ENCODE data around the gene LRRC58.
"Not testable (repeated sequence)": the region's sequence is repeated elsewhere in the genome, so short reads cannot be mapped to it uniquely, and the experiment has no call there.

LRRC58 gene

GRCh38 chr3:120348991-120349854 is at the start of gene LRRC58:
LRRC58 (minus strand) TSS chr3:120349354; CDS start chr3:120349243, 111 bp downstream.
- DNase-seq, result peak; percentile 87

GRCh38 chr3:120396469-120396868 is 47.3 kb upstream of the LRRC58 start:
- DNase-seq, result no peak

- no peak for DNase-seq
Measured at GRCh38 chr3:120394347-120394746, 45.2 kb upstream of the LRRC58 start.

- no peak for DNase-seq
Measured at GRCh38 chr3:120393761-120394160, 44.6 kb upstream of the LRRC58 start.

GRCh38 chr3:120393243-120393642 is 44.1 kb upstream of the LRRC58 start:
- no peak for DNase-seq

- DNase-seq, result no peak
Measured at GRCh38 chr3:120382941-120383447, 33.8 kb upstream of the LRRC58 start.

- DNase-seq, result no peak
Measured at GRCh38 chr3:120381503-120381902, 32.3 kb upstream of the LRRC58 start.

- not testable (repeated sequence) for DNase-seq
Measured at GRCh38 chr3:120377948-120378347, 28.8 kb upstream of the LRRC58 start.

- DNase-seq, result no peak
Measured at GRCh38 chr3:120370463-120370862, 21.3 kb upstream of the LRRC58 start.

- no peak for DNase-seq
Measured at GRCh38 chr3:120369037-120369467, 19.9 kb upstream of the LRRC58 start.

- DNase-seq, result no peak
Measured at GRCh38 chr3:120368172-120368571, 19.0 kb upstream of the LRRC58 start.

GRCh38 chr3:120364821-120365220 is 15.7 kb upstream of the LRRC58 start:
- no peak for DNase-seq

GRCh38 chr3:120364101-120364500 is 14.9 kb upstream of the LRRC58 start:
- DNase-seq, result no peak

GRCh38 chr3:120357807-120358206 is 8.7 kb upstream of the LRRC58 start:
- DNase-seq, result no peak

GRCh38 chr3:120355486-120355885 is 6.3 kb upstream of the LRRC58 start:
- DNase-seq, result no peak

GRCh38 chr3:120353463-120353862 is 4.3 kb upstream of the LRRC58 start:
- DNase-seq, result no peak

- DNase-seq, result no peak
Measured at GRCh38 chr3:120352017-120352416, 2.9 kb upstream of the LRRC58 start.

GRCh38 chr3:120350401-120350941 is 1.3 kb upstream of the LRRC58 start:
- DNase-seq, result no peak

GRCh38 chr3:120349855-120350125 is 636 bp upstream of the LRRC58 start:
- no peak for DNase-seq

GRCh38 chr3:120348065-120348990 is 826 bp downstream of the LRRC58 start:
- peak; percentile 57 for DNase-seq

- DNase-seq, result no peak
Measured at GRCh38 chr3:120344349-120344748, 4.8 kb downstream of the LRRC58 start.

GRCh38 chr3:120341658-120342346 is 7.4 kb downstream of the LRRC58 start:
- no peak for DNase-seq

GRCh38 chr3:120339362-120339761 is 9.8 kb downstream of the LRRC58 start:
- DNase-seq, result no peak

All from CD4-positive, alpha-beta T cell treated with Interleukin-15 for 1 hour (primary cell).